NCI-H2227 treated with DMSO at 0.1 percent for 48 hours (cell line): ENCODE data around the gene BUD13.
"Not testable (repeated sequence)": the region's sequence is repeated elsewhere in the genome, so short reads cannot be mapped to it uniquely, and the experiment has no call there.

Experiments used
- DNase-seq: peaks from one replicate; lab custom pipeline; 2025; lab: John Stamatoyannopoulos, UW

The BUD13 gene

DNA sequence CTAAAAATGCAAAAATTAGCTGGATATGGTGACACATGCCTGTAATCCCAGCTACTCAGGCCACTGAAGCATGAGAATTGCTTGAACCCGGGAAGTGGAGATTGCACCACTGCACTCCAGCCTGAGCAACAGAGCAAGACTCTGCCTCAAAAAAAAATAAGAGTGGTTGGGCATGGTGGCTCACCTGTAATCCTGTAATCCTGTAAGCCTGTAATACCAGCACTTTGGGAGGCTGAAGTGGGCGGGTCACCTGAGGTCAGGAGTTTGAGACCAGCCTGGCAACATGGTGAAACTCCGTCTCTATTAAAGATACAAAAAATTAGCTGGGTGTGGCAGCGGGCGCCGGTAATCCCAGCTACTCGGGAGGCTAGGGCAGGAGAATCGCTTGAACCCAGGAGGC lies 16.7 kb downstream of the BUD13 start:
- DNase-seq = not testable (repeated sequence)

DNA sequence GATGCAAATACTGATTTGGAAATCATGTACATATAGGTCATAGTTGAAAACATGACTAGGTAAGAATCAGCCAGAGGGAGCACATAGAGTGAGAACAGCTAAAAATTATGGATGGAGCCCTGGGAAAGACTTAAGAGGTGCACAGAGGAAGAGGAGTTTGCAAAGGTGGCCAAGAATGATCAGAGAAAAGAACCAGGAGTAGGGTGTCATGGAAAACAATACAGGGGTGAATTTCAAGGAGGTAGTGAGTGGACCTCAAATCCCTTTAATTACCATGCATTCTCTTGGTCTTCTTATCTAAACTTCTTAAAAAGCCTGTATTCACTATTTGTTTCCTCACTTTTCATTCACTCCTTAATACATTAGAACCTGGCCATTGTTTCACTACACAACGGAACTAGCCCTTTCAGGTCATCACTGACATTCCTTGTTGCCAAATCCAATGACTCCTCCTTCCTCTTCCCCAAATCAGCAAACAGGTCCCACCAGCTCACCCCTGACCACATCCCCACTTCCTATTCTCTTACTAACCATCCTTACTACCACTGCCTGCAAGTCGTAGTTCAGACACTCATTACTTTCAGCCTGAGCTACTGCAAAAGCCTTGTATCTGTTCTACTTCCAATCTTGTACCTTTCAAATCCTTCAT lies 22.6 kb downstream of the BUD13 start:
- DNase-seq = no peak

- DNase-seq = no peak
Measured at GRCh38 chr11:116742104-116742503, 30.7 kb downstream of the BUD13 start.

DNA sequence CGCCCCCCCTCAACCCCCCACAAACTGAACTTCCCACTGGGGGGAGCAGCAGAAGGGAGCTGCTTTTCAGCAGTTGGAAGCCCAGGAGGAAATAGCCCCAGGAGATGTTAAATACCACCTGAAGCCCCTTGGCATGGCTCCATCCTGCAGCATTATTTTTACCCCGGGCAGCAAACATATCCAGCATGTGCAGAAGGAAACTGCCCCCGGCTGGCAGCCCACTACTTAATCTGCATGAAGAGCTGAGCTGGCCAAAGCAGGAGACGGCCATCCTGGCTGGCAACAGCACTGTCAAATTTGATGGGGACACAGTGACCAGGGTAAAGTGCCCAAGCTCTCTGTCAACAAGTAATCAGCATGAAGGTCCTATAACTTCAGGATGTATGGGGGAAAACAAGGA lies 32.0 kb downstream of the BUD13 start:
- no peak for DNase-seq

GRCh38 chr11:116738975-116739374 lies 33.8 kb downstream of the BUD13 start:
- no peak for DNase-seq

GRCh38 chr11:116736763-116737162 lies 36.0 kb downstream of the BUD13 start:
- no peak for DNase-seq

DNA sequence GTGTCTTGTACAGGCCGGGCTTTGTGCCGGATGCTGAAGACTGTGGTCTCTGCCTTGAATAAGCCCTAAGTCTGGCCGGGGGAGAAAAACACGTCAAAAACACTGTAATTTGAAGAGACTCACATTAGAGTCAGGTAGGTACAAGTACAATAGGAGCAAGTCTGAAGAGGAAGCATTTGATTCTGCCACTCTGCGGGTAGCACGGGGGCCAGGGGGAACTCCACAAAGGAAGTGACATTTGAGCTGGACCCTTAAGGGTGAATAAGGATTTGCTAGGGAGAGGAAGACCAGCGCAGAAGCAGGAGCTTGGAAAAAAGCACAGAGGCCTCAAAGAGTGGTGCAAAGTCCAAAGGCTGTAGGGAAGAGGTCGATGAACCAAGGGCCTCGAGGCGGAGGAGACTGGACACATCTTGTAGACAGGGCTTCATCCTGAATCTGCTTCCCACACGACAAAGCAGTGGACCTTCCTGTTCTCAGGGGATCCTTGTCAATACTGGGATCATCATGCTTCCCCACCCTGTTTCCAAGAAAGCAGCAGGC lies 38.7 kb downstream of the BUD13 start:
- no peak for DNase-seq

GRCh38 chr11:116733043-116733755 lies 39.6 kb downstream of the BUD13 start:
- DNase-seq = no peak

DNA sequence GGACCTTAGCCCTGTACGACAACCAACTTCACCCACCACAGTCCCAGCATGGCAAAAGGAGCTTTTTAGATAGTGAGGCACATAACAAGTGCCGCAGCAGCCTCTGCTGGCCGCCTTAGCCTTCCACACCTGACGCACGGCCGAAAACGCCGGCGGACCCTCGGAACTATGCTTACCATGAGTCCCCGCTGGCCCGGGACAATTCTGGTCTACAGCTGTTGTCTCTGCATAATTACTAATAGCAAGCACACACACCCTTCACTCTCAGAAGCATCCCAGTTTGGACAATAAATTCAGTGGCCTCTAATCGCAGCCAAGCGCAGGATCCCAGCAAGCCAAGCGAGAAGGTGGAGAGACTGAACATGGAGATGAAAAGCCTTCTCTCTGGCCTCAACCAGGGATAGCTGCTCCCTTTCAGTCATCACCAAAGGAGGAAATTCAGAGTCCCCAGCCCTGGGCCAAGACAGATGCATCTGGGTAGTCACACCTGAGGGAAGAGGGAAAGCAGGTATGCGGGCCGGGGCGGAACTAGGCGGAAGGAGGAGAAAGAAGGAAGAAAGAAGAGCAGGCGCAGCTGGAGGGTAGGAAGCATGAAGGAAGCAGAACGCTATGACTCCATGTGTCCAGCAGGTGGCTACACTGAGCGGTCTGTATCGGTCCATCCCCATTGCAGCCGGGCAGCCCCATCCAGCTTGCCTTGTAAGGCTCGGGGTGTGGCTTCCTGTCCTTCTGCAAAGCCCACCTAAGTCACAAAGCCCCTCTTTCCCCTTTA lies 40.3 kb downstream of the BUD13 start:
- DNase-seq = peak; percentile 21

DNA sequence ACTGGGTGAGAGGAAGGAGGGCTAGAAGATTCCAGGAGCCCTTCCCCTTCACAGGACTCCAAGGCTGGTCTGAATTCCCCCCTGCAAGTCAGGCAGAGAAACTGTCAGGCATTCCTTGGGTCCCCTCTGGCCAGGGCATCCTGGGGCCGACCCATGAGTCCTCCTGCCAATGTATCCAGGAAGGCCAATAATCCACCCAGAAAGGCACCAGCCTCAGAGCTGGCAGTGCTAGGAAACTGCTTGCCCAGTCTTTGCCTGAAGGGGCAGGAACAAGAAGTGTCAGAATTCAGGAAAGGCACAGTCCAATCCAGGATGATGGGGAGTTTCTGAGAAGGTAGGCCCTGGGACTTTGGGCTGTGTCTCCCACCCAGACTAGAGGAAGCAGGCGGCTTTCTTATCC lies 41.0 kb downstream of the BUD13 start:
- no peak for DNase-seq

- peak; percentile 42 for DNase-seq
Measured at GRCh38 chr11:116731097-116731761, 41.6 kb downstream of the BUD13 start.

GRCh38 chr11:116730601-116731000 lies 42.2 kb downstream of the BUD13 start:
- DNase-seq = no peak

- no peak for DNase-seq
Measured at GRCh38 chr11:116730241-116730561, 42.6 kb downstream of the BUD13 start.

- DNase-seq = no peak
Measured at GRCh38 chr11:116729501-116730240, 43.1 kb downstream of the BUD13 start.

DNA sequence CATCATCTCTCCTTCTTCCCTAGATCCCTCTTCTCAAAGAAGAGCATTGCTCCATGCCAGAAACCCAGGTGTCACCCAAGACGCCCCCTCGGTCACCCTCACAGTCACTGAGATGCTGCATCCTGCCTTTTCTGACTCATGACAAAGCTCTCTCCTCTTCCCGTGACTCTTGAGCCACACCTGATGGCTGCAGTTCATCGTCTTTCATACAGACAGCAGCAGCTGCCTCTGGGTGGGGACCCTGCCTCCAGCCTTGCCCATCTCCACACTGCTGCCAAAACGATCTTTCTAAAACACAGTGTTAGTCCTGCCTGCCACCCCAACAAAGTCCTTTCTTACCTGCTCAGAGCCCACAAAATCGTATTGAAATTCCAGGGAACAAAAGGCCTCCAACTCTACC lies 44.8 kb downstream of the BUD13 start:
- no peak for DNase-seq

DNA sequence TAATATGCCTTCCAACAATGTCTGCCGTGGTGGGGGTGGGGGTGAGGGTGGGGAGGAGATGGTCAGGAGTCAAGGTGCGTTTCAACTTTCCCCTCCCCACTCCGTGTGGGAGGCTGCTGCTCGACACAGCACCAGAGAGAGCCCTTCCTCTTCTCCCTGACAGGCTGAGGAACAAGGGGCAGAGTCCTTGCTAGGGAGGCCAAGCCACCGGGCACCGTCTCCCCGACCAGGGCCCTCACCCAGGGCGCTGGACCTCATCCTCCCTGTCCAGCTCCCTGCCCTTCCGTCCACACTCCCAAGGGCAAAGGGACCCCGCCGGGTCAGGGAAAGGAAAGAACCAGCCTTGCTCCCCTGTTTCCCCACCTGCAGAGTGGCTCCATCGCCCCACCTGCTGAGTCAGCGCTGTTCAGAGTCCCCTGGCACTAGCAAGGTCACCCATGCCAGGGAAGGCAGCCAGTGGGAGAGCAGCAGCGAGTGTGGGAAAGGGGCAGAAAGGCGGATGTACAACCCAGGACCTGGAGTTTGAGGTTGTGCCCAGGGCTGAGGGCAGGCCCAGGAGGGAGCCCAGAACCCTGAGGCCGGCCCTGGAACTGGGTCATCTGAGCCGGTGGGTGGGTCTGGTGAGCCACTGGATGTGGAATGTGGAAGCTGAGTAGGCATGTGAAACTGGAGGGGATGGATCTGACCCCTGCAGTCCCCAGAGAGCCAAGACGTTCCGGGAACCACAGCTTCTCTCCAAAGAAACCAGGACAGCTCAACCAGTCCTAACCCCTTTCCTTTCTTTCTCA lies 47.2 kb downstream of the BUD13 start:
- DNase-seq = no peak

DNA sequence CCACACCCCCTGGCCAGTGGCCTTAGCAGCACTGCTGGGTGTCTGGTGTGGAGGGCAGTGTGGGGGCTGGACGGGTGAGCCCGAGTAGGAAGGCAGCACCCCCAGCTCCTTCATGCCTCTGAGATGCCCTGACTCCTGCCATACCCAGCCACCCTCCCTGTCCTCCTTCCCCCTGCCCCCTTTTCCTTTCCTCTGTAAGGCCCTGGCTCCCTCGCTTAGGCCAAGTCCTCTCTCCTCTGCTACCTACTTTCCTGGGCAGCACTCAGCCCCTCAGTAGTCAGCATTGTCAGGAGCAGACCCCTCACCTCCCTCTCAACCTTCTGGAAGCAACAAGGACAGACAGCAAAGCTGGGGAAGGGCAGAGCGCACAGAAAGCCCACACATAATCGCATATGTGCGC lies 48.0 kb downstream of the BUD13 start:
- DNase-seq = no peak

DNA sequence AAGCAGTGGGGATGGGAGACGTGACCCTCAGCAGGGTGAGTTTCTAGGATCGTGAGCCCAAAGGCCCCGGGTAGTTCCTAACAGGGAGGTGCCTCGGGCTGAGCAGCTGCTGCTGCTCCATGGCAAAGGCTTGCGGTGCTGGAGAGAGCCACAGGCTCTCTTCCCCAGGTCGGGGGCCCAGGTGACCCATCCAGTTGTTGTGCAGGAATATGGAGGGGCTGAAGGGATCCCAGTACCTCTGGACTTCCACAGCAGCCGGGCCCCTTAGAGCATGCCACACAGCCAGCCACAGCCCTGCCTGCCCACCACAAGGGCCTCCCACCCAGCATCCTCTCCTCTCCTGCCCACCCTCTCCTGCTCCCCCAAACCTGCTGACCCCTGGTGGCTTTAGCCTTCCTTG lies 49.3 kb downstream of the BUD13 start:
- DNase-seq = no peak

DNA sequence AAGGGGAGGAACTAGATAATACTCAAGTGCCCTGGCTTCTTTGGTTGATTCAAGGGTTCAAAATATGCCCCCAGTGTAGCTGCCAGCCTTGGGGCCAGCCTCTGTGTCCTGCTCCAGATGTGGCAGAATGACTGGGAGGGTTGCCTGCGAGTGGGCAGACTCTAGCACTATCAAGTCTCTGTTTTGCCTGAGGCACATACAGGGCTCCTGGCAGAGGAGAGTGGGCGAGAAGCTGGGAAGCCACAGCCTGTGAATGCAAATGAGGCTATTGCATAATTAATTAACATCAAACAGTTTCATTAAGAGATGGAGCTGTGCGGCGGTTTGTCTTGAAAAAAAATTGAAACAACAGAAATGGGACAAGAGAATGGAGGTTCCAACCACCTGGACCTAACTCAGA lies 50.8 kb downstream of the BUD13 start:
- no peak for DNase-seq

GRCh38 chr11:116720895-116721294 lies 51.9 kb downstream of the BUD13 start:
- DNase-seq = no peak

GRCh38 chr11:116718955-116719501 lies 53.8 kb downstream of the BUD13 start:
- DNase-seq = no peak
